ENCODE results near the gene SP140. TPM values are rescaled to one million over a fixed set of nuclear protein-coding genes. Genes with fewer than 3 reads are reported as not detected.

The SP140 gene
- total and polyA plus RNA-seq, 2 experiments from 2014 or later = 0.40 to 0.53 TPM

- H3K4me3 ChIP-seq = no peak overlapping the region
- 86% methylated on average over 3 of the region's 3 CpGs for WGBS (ENCODE audit: low lambda C conversion rate, missing lambda C conversion rate)
- H3K27ac ChIP-seq = no peak overlapping the region
- TF ChIP-seq EZH2 (IDR thresholded peaks at IDR 0.05; ENCODE audit: borderline replicate concordance) (no peak), CTCF (IDR thresholded peaks at IDR 0.05; ENCODE audit: poor library complexity) (no peak), EZH2phosphoT487 (IDR thresholded peaks at IDR 0.05; ENCODE audit: low read depth, severe bottlenecking, unreplicated experiment) (no peak)
- H4K20me1 ChIP-seq (ENCODE audit: insufficient read depth, poor library complexity, severe bottlenecking) = no peaks in the 10 kb centered on the region
- no peaks in the 10 kb centered on the region for H3K9me3 ChIP-seq (ENCODE audit: low read depth)
- H3K4me2 ChIP-seq = no peak overlapping the region
- no peaks in the 10 kb centered on the region for H3K36me3 ChIP-seq (replicated peaks; ENCODE audit: insufficient read depth, low read depth)
- H3K79me2 ChIP-seq = no peaks in the 10 kb centered on the region
- no peak overlapping the region for H2AFZ ChIP-seq
- no peak for DNase-seq (ENCODE audit: low spot score)
- H3K9me2 ChIP-seq (replicated peaks; ENCODE audit: insufficient read depth) = no peaks in the 10 kb centered on the region
- H3K27me3 ChIP-seq = no peaks in the 10 kb centered on the region
- no peaks in the 10 kb centered on the region for H3K4me1 ChIP-seq (ENCODE audit: insufficient read depth)
Observed at GRCh38 chr2:230230087-230230486, 4.6 kb downstream of the SP140 start.

- no peaks in the 10 kb centered on the region for H3K9me3 ChIP-seq (ENCODE audit: low read depth)
- no peak for TF ChIP-seq EZH2 (IDR thresholded peaks at IDR 0.05; ENCODE audit: borderline replicate concordance)
- no peak for TF ChIP-seq EZH2phosphoT487 (IDR thresholded peaks at IDR 0.05; ENCODE audit: low read depth, severe bottlenecking, unreplicated experiment)
- no peak for TF ChIP-seq CTCF (IDR thresholded peaks at IDR 0.05; ENCODE audit: poor library complexity)
- H3K4me3 ChIP-seq = no peak overlapping the region
- no peaks in the 10 kb centered on the region for H3K27me3 ChIP-seq
- H3K4me2 ChIP-seq = no peak overlapping the region
- DNase-seq (ENCODE audit: low spot score) = no peak
- H2AFZ ChIP-seq = no peak overlapping the region
- H3K4me1 ChIP-seq (ENCODE audit: insufficient read depth) = no peaks in the 10 kb centered on the region
- no peaks in the 10 kb centered on the region for H3K79me2 ChIP-seq
- no peaks in the 10 kb centered on the region for H3K36me3 ChIP-seq (replicated peaks; ENCODE audit: insufficient read depth, low read depth)
- H3K27ac ChIP-seq = no peak overlapping the region
- H3K9me2 ChIP-seq (replicated peaks; ENCODE audit: insufficient read depth) = no peaks in the 10 kb centered on the region
- no peaks in the 10 kb centered on the region for H4K20me1 ChIP-seq (ENCODE audit: insufficient read depth, poor library complexity, severe bottlenecking)
- WGBS (ENCODE audit: low lambda C conversion rate, missing lambda C conversion rate) = 95% methylated on average over 2 of the region's 2 CpGs
Observed at GRCh38 chr2:230230496-230231200, 5.1 kb downstream of the SP140 start.

- Histone ChIP-seq H3K27me3 (no peaks in the 10 kb centered on the region), H3K9me2 (replicated peaks; ENCODE audit: insufficient read depth) (no peaks in the 10 kb centered on the region), H3K27ac (no peak overlapping the region), H3K79me2 (no peaks in the 10 kb centered on the region), H3K4me3 (no peak overlapping the region), H3K4me2 (no peak overlapping the region), H4K20me1 (ENCODE audit: insufficient read depth, poor library complexity, severe bottlenecking) (no peaks in the 10 kb centered on the region), H3K4me1 (ENCODE audit: insufficient read depth) (no peaks in the 10 kb centered on the region), H3K9me3 (ENCODE audit: low read depth) (no peaks in the 10 kb centered on the region), H2AFZ (no peak overlapping the region), H3K36me3 (replicated peaks; ENCODE audit: insufficient read depth, low read depth) (no peaks in the 10 kb centered on the region)
- no peak for DNase-seq (ENCODE audit: low spot score)
- 61% methylated on average over 3 of the region's 3 CpGs for WGBS (ENCODE audit: low lambda C conversion rate, missing lambda C conversion rate)
- TF ChIP-seq EZH2phosphoT487 (IDR thresholded peaks at IDR 0.05; ENCODE audit: low read depth, severe bottlenecking, unreplicated experiment) (no peak), CTCF (IDR thresholded peaks at IDR 0.05; ENCODE audit: poor library complexity) (no peak), EZH2 (IDR thresholded peaks at IDR 0.05; ENCODE audit: borderline replicate concordance) (no peak)
Observed at GRCh38 chr2:230231251-230231650, 5.7 kb downstream of the SP140 start.

All from hepatocyte (in vitro differentiated cells).